Parathyroid adenoma (tissue), 2 donors: ENCODE data around the gene CEND1.
A peak's percentile ranks its signal among the peaks of the same experiment; 100 is the strongest.

Experiments
- H2AFZ ChIP-seq: fragments of 300-600 bp; sonication (generic); one replicate; pipeline ENCODE4 v1.7.0; 2017; ENCODE audit warnings: antibody characterized with exemption, mild to moderate bottlenecking
- H3K27ac ChIP-seq: fragments of 300-600 bp; sonication (generic); one replicate; pipeline ENCODE4 v1.7.0; 2017
- H3K27me3 ChIP-seq: fragments of 300-600 bp; sonication (generic); one replicate; pipeline ENCODE4 v1.7.0; 2017; ENCODE audit warnings: low read length; ENCODE audit not compliant: control insufficient read depth, insufficient read depth
- H3K36me3 ChIP-seq: fragments of 300-600 bp; sonication (generic); one replicate; pipeline ENCODE4 v1.7.0; 2017; ENCODE audit warnings: low read length; ENCODE audit not compliant: control insufficient read depth, insufficient read depth
- H3K4me1 ChIP-seq: fragments of 300-600 bp; sonication (generic); one replicate; pipeline ENCODE4 v1.7.0; 2017; ENCODE audit warnings: control low read depth
- H3K4me2 ChIP-seq: fragments of 300-600 bp; sonication (generic); one replicate; pipeline ENCODE4 v1.7.0; 2017; ENCODE audit warnings: low read length
- H3K4me3 ChIP-seq: fragments of 300-600 bp; sonication (generic); one replicate; pipeline ENCODE4 v1.7.0; 2017; ENCODE audit warnings: low read depth, low read length
- H3K79me2 ChIP-seq: fragments of 300-600 bp; sonication (generic); one replicate; pipeline ENCODE4 v1.7.0; 2017; ENCODE audit warnings: control low read depth
- H3K9ac ChIP-seq: fragments of 300-600 bp; sonication (generic); one replicate; pipeline ENCODE4 v1.7.0; 2017; ENCODE audit warnings: mild to moderate bottlenecking
- H3K9me3 ChIP-seq: fragments of 300-600 bp; sonication (generic); one replicate; pipeline ENCODE4 v1.7.0; 2017; ENCODE audit warnings: low read length; ENCODE audit not compliant: control insufficient read depth
- CTCF ChIP-seq: fragments of 300-600 bp; sonication (generic); IDR thresholded peaks from one replicate; pipeline ENCODE4 v1.7.0; 2017; ENCODE audit warnings: antibody characterized with exemption, mild to moderate bottlenecking
- donor health status: primary hyperparathyroidism.

The CEND1 gene

GRCh38 chr11:821512-822371, 31.9 kb upstream of the CEND1 start:
- no peak overlapping the region for H3K27ac ChIP-seq
- H3K4me3 ChIP-seq: no peak overlapping the region
- H3K4me1 ChIP-seq: peaks cover 5% of the 10 kb centered on the region

DNA sequence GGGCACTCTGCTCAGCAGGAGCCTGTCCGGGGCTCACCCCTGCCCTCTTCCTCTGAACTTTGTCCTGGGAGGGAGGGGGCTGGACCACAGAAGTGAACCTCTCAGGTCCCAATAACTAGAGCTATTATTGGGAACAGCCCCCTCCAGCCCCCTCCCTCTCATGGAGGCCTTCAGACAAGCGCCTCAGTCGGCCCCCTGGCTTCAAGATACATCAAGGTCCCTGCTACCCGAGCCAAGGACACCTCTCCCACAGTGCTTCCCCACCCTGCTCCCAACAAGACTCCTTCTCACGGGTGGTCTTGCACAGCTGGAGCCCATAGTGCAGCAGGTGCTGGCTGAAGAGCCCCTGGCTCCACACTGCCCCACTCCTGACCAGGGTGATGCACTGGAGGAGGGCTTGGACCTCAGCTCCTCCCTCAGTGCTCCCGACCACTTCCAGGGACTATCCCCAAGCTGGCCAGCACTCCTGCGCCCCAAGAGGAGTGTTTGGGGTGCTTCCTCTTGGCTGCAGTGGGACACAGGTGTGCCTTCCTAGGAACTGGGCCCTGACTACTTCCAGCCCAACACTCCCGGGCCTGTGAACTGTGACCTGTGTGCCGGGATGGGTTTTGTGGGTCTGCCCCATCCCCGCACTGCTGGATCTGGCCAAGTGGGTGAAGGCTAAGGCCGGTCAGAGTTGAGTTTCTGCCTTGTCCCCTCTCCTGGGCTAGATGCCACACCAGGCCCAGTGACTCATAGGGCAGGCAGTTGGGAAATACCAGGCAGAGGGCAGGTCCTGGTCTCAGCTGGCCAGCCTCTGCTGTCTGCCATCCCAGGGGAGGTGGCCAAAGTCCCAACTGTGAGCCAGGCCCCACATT, 31.0 kb upstream of the CEND1 start:
- no peak for TF ChIP-seq CTCF

More at GRCh38 chr11:821512-822371, 31.9 kb upstream of the CEND1 start:
- Histone ChIP-seq H3K27me3 (no peaks in the 10 kb centered on the region), H3K9ac (no peak overlapping the region), H3K79me2 (peaks cover 2% of the 10 kb centered on the region), H2AFZ (no peak overlapping the region), H3K4me2 (no peak overlapping the region), H3K36me3 (no peaks in the 10 kb centered on the region), H3K9me3 (no peaks in the 10 kb centered on the region)
- TF ChIP-seq CTCF: no peak

DNA sequence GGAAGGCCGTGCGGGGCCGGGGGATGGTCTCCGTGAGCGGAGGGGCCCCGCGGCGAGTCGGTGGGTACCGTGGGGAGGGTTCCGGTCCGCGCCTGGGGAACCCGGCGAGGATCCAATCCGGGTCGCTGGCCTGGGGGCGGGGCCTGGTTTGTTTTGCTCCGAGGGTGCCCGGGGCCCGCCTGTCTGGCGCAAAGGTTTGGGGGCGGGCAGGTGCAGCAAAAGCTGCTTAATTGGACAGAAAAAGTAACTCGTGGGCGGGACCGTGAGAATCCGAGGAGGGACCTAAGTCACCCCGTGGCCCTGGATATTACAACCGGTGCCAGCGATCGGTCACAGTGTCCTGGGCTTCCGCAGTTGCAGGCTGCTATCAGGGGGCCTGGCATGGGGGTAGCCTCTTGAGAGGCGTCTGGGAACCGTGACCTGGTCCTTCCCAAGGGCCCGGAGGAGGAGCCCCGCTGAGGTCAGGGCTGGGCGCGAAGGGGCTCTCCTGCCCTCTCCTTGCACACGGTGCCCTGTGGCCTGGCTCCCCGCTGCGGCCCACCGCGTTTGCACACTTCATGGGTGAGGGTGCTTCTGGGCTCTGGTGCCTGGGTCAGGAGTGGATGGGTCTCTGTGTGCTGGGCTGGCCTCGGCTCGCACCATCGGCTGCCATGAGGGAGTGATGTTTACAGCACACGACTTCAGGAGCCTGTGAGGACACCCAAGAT, 30.2 kb upstream of the CEND1 start:
- H3K27ac ChIP-seq: peak overlapping the region; percentile 75
- H3K4me3 ChIP-seq: peak overlapping the region; percentile 79
- no peaks in the 10 kb centered on the region for H3K27me3 ChIP-seq
- no peak for TF ChIP-seq CTCF
- peaks cover 5% of the 10 kb centered on the region for H3K4me1 ChIP-seq
- peak overlapping the region; percentile 81 for H3K4me2 ChIP-seq
- no peaks in the 10 kb centered on the region for H3K9me3 ChIP-seq
- H3K79me2 ChIP-seq: peaks cover 2% of the 10 kb centered on the region
- peak overlapping the region; percentile 51 for H2AFZ ChIP-seq
- H3K36me3 ChIP-seq: no peaks in the 10 kb centered on the region
- no peak overlapping the region for H3K9ac ChIP-seq

More for the DNA sequence above, 31.0 kb upstream of the CEND1 start:
- Histone ChIP-seq H3K4me1 (peaks cover 5% of the 10 kb centered on the region), H3K79me2 (peaks cover 2% of the 10 kb centered on the region), H3K4me2 (peak overlapping the region; percentile 81), H3K4me3 (peak overlapping the region; percentile 79), H3K9ac (no peak overlapping the region), H3K27me3 (no peaks in the 10 kb centered on the region), H2AFZ (no peak overlapping the region), H3K27ac (no peak overlapping the region), H3K36me3 (no peaks in the 10 kb centered on the region), H3K9me3 (no peaks in the 10 kb centered on the region)

DNA sequence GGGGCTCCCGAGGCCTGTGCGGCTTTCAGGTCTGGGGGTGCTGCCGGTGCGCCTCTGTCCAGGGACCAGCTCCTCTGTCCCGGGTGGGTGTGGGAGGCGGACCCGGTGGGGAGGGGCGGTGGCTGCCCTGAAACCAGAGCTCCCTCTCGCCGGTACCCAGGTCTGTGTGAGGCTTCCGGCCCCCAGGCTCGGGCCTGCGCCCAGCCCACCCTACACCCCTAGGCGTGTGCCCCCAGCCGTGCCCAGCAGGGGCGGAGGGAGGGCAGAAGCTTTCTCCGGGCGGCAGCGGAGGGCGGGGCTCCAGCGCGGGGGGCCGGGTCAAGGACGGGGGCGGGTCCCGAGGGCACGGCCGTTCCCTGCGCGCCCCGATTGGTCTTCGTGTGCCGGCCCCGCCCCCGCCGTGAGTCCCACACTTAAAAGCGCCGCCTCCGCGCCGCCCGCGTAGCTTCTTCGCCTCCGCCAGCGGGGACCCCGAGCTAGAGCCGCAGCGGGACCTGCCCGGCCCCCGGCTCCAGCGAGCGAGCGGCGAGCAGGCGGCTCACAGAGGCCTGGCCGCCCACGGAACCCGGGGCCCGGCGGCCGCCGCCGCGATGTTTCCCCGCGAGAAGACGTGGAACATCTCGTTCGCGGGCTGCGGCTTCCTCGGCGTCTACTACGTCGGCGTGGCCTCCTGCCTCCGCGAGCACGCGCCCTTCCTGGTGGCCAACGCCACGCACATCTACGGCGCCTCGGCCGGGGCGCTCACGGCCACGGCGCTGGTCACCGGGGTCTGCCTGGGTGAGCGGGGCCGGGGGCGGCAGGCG, 29.4 kb upstream of the CEND1 start:
- no peak overlapping the region for H3K9ac ChIP-seq
- peak overlapping the region; percentile 75 for H3K27ac ChIP-seq
- H3K4me2 ChIP-seq: peak overlapping the region; percentile 81
- H2AFZ ChIP-seq: peak overlapping the region; percentile 86
- peaks cover 5% of the 10 kb centered on the region for H3K4me1 ChIP-seq
- no peaks in the 10 kb centered on the region for H3K27me3 ChIP-seq
- no peaks in the 10 kb centered on the region for H3K36me3 ChIP-seq
- peaks cover 2% of the 10 kb centered on the region for H3K79me2 ChIP-seq
- H3K4me3 ChIP-seq: peak overlapping the region; percentile 79
- no peak for TF ChIP-seq CTCF
- H3K9me3 ChIP-seq: no peaks in the 10 kb centered on the region
